Fibroblast of upper back skin (primary cell): ENCODE data around the gene PXDN.
"Not testable (repeated sequence)": the region's sequence is repeated elsewhere in the genome, so short reads cannot be mapped to it uniquely, and the experiment has no call there.

ENCODE experiments used
- DNase-seq: peaks from one replicate; pipeline ENCODE4 v3.0.0-alpha.2; 2013

Gene PXDN, protein sequence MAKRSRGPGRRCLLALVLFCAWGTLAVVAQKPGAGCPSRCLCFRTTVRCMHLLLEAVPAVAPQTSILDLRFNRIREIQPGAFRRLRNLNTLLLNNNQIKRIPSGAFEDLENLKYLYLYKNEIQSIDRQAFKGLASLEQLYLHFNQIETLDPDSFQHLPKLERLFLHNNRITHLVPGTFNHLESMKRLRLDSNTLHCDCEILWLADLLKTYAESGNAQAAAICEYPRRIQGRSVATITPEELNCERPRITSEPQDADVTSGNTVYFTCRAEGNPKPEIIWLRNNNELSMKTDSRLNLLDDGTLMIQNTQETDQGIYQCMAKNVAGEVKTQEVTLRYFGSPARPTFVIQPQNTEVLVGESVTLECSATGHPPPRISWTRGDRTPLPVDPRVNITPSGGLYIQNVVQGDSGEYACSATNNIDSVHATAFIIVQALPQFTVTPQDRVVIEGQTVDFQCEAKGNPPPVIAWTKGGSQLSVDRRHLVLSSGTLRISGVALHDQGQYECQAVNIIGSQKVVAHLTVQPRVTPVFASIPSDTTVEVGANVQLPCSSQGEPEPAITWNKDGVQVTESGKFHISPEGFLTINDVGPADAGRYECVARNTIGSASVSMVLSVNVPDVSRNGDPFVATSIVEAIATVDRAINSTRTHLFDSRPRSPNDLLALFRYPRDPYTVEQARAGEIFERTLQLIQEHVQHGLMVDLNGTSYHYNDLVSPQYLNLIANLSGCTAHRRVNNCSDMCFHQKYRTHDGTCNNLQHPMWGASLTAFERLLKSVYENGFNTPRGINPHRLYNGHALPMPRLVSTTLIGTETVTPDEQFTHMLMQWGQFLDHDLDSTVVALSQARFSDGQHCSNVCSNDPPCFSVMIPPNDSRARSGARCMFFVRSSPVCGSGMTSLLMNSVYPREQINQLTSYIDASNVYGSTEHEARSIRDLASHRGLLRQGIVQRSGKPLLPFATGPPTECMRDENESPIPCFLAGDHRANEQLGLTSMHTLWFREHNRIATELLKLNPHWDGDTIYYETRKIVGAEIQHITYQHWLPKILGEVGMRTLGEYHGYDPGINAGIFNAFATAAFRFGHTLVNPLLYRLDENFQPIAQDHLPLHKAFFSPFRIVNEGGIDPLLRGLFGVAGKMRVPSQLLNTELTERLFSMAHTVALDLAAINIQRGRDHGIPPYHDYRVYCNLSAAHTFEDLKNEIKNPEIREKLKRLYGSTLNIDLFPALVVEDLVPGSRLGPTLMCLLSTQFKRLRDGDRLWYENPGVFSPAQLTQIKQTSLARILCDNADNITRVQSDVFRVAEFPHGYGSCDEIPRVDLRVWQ (N-terminal part only)

DNA sequence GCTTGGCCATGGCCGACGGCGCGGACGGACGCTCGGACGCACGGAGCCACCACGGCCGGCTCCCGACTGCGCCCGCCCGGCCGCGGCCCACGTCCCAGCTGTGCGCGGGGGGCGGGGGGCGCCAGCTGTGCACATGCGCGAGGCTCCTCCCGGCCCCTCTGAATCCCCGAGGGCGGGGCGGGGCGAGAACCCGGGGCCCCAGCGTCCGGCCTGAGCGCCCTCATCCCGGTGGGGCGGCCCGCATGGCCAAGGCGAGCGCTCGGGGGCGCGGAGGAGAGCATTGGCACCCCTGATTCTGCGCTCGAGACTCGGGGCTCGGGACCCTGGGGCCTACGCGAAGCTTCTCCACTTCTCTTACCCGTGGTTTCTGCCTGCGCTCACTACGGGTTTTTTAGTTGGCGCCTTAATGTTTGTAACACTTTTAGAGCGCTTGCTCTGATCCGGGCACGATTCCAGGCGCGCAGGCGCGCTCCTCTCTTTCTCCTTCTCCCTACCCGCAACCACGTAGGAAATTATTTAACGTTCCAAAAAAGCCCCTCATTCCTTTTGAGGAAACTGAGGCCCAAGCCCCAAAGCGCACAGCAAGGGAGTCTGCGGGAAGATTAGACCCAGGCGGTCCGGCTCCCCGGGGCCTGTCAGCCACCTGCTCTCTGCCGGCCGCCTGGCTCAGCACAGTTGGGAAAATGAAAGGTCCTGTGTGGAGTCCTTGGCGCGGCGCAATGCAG is at the start of gene PXDN:
TSS of gene PXDN (minus strand) at position 70 of the 725 bp plus-strand sequence. CDS start at position 10, 60 bp downstream.
- DNase-seq: peak; percentile 71

DNA sequence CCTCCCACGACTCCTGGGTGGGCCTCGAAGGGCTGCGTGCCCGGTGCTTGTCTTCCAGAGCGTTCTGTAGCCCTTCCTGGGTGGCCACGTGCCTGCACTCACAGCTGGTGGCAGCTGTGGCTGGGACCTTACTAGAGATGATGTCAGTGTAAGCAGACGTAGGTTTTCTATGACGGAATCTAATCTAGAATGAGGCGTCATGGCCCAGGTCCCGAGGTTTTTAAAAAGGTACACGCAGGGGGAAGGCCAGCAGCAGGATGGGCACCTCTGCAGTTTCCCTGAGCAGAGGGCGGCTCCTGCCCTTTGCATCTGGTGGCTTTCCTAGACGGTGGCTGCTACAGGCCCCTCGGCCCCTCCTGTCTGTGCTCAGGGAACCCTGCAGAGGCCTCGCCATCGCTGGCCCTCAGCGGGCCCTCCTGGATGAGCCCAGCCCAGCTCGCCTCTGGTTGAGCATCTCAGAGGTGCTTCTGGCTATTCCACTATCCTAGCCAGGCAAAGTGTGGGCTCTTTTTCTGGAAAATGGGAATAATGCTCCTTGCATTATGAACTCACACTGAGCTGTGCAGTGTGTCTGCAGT is 49.6 kb upstream of the PXDN start:
- peak; percentile 25 for DNase-seq

DNA sequence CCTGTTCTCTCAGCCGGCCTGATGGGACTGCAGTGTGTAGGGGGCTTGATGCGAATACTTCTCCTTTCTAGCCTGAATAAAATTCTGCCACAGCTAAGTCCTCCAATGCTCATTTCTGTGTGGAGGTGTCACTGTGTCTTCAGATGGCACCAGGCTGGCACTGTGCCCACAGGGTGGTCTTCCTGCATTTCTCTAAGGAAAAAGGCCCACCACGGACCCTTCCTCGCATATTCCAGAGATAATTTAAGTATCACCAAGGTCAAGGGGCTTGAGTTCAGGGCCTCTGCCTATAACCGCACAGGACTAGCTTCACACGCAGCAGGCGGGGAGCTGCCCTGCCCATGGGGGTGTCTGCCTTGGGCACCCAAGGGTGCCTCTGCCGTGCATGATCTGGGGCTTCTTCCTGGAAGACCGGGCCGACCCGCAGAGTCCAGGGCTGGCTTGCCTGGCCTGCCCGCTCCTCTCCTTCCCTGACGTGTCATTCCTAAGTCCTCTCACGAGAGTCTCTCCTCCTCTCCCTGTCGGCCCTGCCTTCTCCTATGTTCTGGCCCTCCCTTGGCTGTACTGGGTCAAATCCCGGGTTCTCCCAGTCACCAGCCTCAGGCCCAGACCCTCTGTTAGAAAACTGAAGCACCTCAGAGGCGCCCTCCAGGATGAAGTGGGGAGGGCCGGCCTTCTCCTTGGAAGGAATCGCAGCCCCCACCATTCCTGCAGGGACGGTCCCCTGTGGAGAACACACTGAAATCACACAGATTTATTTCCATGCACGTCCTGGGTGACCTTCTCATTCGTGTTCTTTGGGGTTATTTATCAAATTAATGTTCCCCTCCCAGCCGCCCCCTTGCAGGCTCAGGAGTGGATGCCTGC is 48.9 kb upstream of the PXDN start:
- DNase-seq: no peak

DNA sequence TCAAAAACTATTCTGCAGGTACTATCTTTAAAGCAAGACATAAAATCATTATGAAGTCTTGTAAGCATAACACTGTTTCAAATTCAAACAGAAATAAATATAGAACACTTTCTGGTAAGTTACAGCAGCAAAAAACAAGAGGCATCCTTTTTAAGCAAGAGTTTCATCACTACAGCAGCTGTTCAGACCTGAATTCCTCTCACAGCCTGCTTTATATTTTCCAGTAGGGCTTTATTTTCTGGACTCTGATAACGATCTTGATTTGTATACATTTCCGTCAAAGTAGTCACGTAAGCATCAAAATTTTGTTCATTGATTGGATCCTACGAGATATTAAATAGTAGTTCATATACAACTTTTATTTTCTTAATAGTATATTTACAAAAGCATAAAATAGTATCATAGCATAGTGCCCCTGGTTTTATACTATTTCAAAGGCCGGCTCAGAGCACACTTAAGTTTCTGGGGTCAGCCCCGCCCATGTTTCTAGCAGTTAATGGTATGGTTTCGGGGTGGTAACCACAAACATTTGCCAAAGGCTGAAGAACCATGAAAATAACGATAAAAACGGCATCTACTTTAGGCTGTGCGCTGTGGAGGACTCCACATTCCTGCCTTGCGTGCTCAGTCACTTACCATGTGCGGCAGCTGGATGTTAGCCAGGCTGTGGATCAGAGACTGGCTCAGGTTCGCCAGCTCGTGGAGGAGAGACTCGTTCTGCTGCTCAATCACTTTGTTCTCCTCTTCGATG is 47.5 kb upstream of the PXDN start:
- DNase-seq: peak; percentile 95

DNA sequence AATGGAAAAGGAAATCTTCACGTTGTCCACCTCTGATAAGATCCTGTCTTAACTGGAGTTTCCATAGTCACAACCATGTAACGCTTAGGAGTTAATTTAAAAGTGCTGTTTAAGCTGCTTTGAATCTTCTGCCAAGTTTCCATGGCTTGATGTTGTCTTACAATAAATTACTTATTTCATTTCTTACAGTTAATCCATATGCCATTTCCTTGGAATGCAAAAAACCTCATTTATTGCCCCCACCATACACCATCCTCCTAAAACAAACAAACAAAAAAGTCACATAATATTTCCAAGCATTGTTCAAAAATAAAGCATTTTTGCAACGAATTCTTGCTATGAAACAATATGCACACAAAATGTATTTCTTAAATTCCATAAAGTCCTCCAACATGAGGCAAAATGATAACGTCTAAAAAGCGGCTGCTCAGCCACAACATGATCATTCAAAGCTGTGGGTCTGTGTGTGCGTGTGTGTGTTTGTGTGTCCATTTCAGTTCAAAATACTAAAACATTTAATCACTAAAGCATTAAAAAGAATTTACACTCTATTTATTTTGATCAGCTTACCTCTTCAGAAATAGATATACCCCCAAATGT is 46.8 kb upstream of the PXDN start:
- peak; percentile 49 for DNase-seq

DNA sequence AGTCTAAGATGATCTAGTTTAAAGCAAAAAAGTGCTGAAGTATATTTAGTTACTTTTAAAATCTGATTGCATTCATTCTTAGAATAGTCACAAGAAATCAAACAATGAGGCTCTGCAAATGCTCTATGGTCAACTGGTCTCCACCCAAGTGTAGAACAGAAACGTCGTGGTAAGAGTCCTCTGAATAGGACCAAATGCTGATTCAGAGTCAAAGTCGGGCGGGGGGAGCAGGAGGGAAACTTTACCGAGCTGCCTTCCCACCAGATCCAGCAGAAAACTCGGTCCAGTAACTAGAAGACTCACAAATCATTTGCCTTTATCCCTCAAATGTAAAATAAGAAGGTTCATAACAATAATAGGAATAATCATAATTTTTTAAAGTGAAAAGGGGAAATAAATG is 46.2 kb upstream of the PXDN start:
- DNase-seq: no peak

DNA sequence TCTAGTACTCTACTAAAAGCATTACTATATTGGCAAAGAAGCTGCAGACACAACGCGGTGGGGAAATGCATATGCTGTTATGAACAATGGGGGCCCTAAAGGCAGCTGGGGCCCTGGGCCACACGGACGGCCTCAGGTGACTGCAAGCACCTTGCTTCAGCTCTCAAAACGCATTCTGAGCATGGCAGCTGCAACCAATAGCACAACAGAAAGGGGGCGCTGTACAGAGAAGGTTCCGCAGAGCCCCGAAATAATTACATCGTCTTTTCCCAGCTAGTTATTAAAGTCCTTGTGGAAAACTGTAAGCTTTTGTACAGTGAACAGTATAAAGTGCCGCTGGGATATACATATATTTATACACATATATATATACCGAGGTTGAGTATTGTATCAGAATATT is 45.3 kb upstream of the PXDN start:
- DNase-seq: no peak

DNA sequence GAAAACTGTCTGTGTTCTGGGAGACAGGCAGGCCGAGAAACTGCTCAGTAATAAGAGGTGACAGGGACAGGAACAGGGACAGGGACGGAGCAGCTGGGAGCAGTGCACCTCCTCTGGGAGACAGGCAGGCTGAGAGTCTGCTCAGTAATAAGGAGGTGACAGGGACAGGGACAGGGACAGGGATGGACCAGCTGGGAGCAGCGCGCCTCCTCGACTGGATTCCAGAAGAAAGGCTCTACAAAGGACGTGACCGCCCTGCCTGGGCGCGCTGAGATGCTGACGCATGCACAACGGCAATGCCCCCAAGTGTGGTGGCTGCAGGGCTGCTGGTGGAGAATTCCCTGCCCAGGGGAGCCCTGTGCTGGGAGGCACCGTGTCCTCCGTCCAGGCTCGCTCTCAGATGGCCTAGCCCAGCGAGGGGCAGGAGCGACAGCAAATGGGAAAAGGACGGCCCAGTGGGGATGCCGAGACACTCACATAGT is 44.2 kb upstream of the PXDN start:
- DNase-seq: no peak

DNA sequence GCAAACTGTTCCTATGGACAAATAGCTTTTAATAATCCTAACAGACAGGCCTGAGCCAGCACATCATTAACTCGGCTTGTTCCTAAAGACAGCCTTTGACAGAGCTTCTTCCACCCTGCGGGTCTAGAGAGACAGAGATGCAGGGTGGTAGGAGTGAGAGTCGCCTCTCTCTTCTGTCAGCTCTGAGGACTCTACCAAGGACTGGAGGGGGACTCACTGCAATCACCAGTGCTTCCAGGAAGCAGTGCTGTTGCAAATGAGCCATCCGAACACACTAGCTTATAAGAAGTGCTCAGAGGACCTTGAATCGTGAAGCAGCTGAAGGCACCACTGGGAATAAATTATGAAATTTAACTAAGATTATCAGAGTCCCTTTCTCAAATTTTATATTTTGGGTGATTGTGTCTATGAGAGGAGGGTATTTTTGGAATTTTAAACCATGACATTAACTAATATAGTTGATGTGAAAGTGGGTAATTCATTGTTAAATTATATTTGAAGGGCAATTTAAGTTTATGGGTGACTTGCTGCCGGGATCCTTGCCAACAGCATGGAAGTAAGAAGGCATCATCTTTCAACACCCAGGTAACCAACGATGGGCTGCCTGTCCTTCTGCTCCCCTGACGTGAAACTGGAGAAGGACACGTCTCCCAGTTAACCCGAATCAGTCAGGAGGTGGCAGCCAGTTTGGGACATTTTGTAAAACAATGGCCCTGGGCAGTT is 43.6 kb upstream of the PXDN start:
- no peak for DNase-seq

DNA sequence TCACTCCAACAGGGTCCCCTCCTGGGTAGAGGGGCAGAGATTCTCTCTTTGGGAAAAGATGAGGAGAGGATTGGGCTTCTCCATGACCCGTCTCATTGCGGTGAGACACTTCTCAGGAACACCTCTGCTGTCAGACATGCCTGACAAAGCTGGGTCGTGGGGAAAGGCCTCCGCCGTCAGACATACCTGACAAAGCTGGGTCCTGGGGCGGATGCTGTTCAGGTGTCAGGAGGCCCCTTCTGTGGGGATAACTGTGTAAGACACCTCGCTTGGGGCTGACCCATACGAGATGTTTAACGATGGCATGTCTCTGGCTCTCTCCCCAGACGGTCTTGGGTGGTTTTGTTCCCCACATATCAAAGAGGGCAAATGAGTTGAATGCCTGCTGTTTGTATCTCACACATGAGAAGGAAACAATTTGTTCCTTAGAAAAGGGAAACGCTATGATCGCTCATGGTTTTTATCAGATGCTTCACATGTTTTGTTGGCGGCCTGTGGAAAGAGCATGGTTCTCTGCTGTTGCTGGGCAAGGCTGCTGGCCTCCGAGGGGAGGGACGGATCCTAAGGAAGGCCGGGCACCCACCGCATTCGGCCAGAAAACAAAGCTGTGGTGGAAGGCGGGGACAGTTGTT is 40.8 kb upstream of the PXDN start:
- no peak for DNase-seq

DNA sequence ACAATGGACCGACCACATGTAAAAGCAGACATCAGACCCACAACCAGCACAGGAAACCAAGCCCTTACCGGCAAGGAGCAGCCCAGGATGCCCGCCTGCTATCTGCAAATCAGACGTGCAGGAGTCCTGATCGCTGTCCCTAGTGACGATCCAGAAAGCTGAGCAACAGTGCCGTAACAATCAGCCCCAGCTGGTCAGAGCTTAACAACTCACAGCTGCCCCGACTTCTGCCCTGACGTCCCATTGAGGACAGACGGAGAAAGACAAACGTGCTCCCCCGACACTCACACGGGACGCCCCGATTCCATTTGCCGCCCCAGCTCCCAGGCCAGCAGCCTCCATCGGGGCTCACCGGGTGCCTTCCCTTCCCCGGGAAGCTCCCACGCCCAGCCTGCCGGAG is 39.8 kb upstream of the PXDN start:
- DNase-seq: peak; percentile 26

DNA sequence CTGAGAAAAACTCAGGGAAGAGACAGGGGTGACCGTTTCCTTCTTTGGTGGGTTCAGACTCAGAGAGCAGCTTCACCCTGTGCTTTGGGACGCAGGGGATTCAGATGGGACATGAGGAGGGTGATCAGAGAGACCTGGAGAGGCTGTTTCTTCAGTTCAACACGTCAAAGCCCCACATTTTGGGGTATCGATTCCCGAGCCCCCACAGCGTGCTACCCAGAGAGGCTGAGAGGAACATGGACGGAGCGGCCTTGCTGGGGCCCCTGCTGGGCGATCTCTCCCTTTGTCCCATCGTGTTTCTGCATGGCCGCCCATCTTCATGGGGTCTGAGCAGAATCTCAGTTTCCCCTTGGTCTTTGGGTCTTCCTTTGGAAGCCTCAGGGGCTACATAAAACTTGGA is 38.2 kb upstream of the PXDN start:
- DNase-seq: no peak

DNA sequence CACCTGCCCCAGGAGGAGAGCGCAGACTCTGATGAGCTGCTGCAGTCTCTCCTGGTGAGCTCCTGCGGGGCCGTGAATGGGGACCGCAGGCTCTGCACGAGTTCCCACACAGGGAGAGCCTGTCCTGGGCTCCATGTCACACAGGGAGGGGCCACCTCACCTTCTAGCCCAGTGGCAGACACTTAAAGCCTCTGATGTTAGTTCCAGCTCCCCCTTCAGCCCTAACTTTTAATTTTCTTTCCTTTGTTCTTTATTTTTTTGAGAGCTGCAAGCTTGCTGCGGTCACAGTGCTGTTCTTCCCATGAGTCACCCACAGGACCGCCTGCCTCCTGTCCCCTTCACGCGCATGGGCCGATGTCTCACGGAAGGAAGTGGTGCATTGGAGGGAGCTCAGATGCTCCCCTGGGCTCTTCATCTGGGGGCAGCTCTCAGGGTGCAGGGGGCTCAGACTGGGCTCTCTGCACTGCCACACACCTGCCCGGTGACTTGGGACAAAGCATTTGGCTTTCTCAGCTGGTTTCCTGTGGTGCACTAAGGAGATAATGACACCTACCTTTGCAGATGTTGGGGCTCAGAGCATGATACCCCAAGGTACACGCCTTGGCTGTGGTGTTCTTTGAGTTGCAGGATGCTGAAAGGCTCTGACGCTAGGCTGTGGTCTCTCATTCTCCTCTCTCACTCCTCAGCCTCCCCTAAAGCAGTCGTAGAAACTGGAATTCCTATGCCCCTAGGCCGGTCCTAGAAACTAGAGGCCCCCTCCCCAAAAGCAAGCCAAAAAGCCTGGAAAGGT is 37.2 kb upstream of the PXDN start:
- DNase-seq: peak; percentile 8

DNA sequence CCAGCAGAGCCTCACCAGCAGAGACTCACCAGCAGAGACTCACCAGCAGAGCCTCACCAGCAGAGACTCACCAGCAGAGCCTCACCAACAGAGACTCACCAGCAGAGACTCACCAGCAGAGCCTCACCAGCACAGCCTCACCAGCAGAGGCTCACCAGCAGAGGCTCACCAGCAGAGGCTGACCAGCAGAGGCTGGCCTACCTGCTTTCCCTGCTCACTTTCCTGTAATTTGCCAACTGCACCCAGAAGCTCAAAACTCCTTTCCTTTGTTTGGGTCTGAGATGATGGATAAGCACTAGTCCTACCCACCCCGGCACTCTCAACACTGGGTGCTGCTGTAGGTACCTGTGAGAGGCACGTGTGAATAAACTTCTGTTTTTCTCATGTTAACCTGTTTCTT is 36.4 kb upstream of the PXDN start:
- no peak for DNase-seq

DNA sequence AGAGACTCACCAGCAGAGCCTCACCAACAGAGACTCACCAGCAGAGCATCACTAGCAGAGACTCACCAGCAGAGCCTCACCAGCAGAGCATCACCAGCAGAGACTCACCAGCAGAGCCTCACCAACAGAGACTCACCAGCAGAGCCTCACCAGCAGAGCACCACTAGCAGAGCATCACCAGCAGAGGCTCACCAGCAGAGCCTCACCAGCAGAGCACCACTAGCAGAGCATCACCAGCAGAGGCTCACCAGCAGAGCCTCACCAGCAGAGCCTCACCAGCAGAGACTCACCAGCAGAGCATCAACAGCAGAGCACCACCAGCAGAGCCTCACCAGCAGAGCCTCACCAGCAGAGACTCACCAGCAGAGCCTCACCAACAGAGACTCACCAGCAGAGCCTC is 35.7 kb upstream of the PXDN start:
- DNase-seq: not testable (repeated sequence)

DNA sequence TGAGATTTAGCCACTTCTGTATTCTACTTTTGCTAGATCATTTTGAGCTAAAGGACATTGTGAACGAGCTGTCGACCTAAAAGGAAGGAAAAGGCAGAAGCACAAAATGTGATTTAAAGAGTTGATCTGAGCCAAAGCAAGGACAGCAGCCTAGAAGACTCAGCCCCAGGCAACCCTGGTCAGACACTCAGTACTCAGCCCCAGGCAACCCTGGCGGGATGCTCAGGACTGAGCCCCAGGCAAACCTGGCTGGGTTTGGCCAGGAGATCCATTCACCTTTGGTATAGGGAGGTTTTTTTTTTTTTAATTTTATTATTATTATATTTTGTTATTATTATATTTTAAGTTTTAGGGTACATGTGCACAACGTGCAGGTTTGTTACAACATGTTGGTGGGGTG is 34.3 kb upstream of the PXDN start:
- no peak for DNase-seq

DNA sequence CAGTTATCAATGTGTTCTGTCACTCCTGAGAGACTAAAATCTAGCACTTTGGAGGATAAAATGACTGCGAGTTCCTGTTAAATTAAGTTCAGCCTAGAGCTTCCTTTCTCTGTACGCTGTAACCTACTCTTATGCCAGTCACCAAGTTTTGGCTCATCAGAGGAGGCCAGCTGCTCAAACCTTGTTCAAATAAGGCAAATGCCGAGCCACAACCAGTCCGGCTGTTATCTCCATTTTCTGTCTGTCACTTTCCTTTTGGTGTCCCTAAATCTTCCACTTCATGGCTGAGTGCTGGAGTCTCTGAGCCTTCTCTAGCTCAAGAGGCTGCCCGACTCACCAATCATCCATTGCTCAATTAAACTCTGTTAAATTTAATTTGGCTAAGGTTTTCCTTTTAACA is 33.5 kb upstream of the PXDN start:
- no peak for DNase-seq

DNA sequence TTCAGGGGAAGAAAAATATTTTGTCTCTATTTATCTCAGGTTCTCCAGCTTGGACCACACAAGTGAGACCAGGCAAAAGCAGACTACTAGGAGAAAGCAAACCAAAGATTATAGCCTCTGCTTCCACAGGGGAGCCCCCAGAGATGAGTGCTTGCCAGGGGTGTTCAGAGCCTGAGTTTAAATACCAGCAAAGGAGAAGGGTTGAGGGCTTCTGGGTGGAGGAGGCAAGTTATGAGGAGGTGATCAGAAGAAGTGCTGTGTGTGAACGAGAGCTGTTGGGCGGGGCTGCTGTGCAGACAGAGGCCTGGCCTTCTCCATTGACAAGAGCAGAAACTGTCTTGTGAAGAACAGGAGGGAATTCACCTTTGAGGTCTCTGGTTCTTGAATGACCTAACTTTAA is 32.8 kb upstream of the PXDN start:
- DNase-seq: no peak
